ENCODE data around the gene TIMD4.
A peak's percentile ranks its signal among the peaks of the same experiment; 100 is the strongest.
"Not testable (repeated sequence)": the region's sequence is repeated elsewhere in the genome, so short reads cannot be mapped to it uniquely, and the experiment has no call there.

Gene TIMD4

DNA sequence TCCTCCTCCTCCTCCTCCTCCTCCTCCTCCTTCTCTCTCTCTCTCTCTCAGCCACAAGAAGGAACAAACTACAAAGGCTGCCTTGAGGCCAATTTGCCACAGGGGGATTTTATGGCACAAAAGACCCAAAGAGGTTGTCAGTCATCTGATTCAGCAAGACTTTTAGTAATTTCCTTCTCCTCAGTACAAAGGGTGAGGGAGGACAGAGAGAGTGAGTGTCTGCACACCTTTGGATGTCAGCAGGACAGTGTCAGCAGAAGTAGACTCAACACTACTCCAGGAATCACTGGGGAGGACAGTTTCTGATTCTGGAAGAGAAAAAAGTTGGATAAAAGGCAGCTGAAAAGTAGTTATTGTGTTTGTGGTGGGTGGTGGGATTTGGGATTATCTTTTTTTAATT lies 13.6 kb downstream of the TIMD4 start:
- no peak for DNase-seq (ENCODE audit: low read depth)
- H3K4me3 ChIP-seq (ENCODE audit: control insufficient read depth, low read depth, low read length) = no peak overlapping the region
- TF ChIP-seq, protein P1, sequence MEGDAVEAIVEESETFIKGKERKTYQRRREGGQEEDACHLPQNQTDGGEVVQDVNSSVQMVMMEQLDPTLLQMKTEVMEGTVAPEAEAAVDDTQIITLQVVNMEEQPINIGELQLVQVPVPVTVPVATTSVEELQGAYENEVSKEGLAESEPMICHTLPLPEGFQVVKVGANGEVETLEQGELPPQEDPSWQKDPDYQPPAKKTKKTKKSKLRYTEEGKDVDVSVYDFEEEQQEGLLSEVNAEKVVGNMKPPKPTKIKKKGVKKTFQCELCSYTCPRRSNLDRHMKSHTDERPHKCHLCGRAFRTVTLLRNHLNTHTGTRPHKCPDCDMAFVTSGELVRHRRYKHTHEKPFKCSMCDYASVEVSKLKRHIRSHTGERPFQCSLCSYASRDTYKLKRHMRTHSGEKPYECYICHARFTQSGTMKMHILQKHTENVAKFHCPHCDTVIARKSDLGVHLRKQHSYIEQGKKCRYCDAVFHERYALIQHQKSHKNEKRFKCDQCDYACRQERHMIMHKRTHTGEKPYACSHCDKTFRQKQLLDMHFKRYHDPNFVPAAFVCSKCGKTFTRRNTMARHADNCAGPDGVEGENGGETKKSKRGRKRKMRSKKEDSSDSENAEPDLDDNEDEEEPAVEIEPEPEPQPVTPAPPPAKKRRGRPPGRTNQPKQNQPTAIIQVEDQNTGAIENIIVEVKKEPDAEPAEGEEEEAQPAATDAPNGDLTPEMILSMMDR (conservative IDR thresholded peaks at IDR 0.05; ENCODE audit: control insufficient read depth, insufficient read depth, low read depth, low read length) = no peak

DNA sequence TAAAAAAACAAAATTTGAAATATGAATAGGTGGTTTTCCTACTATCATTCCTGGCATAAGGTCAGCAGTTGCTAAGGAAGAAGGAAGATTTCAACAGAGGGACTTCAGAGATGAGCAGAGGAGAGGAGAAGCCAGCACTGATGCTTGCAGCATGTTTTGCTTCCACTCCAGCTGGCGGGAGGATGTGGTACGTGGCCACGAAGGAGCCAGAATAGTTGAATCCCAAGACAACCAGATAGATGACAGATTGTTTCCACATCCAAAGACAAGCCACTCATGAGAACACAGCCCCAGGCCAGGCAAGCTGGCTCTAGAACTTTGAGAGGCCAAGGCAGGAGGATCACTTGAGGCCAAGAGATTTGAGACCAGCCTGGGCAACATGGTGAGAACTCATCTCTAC lies 15.1 kb downstream of the TIMD4 start:
- H3K4me3 ChIP-seq (ENCODE audit: control insufficient read depth, low read depth, low read length) = no peak overlapping the region
- no peak for DNase-seq (ENCODE audit: low read depth)
- TF ChIP-seq, protein P1 (conservative IDR thresholded peaks at IDR 0.05; ENCODE audit: control insufficient read depth, insufficient read depth, low read depth, low read length) = no peak

DNA sequence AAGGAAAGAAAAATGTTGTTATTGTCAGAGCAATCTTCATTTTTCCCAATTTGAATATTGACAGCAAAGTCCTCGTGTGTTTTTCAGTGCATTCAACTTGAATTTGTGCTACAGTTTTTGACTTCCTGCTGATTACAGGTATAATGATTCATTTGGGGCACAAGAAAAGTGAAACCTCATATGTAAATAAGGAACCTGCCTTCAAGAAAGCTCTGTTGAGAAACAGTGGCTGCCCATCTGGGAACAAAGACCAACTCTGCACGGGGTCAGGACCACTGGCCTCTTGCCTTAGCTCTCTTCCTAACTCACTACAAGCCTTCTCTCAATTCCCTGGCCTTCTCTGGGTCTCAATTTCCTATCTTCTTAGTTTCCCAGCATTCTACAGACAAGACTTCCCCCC lies 21.0 kb downstream of the TIMD4 start:
- H3K4me3 ChIP-seq (ENCODE audit: control insufficient read depth, low read depth, low read length) = no peak overlapping the region
- no peak for DNase-seq (ENCODE audit: low read depth)

DNA sequence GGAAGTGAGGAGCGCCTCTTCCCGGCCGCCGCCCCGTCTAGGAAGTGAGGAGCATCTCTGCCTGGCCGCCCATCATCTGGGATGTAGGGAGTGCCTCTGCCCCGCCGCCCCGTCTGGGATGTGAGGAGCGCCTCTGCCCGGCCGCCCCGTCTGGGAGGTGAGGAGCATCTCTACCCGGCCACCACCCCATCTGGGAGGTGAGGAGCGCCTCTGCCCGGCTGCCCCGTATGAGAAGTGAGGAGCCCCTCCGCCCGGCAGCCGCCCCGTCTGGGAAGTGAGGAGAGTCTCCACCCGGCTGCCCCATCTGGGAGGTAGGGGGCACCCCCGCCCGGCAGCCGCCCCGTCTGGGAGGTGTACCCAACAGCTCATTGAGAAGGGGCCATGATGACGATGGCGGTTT lies 22.6 kb downstream of the TIMD4 start:
- not testable (repeated sequence) for DNase-seq (ENCODE audit: low read depth); H3K4me3 ChIP-seq (ENCODE audit: control insufficient read depth, low read depth, low read length)

More for the DNA sequence above, 21.0 kb downstream of the TIMD4 start:
- TF ChIP-seq, protein P1 (conservative IDR thresholded peaks at IDR 0.05; ENCODE audit: control insufficient read depth, insufficient read depth, low read depth, low read length) = no peak

DNA sequence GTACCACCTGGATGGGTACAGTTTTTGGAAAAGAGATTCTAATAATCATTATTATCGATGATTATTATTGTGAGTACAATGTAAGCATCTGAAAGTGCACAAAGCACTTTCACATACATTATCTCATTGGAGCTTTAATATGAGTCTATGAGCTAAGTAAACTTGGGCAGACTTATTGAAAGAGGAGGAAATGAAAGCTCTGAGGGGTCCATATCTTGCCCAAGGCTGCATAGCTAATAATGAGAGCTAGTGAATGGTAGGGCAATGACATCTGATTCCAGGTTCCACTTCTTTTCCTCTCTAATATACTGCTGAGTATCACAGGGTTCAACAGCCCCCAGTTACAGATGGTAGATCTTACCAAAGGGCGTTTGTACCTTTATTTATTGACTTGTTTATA lies 26.1 kb downstream of the TIMD4 start:
- TF ChIP-seq, protein P1 (conservative IDR thresholded peaks at IDR 0.05; ENCODE audit: control insufficient read depth, insufficient read depth, low read depth, low read length) = no peak
- no peak for DNase-seq (ENCODE audit: low read depth)
- H3K4me3 ChIP-seq (ENCODE audit: control insufficient read depth, low read depth, low read length) = no peak overlapping the region

DNA sequence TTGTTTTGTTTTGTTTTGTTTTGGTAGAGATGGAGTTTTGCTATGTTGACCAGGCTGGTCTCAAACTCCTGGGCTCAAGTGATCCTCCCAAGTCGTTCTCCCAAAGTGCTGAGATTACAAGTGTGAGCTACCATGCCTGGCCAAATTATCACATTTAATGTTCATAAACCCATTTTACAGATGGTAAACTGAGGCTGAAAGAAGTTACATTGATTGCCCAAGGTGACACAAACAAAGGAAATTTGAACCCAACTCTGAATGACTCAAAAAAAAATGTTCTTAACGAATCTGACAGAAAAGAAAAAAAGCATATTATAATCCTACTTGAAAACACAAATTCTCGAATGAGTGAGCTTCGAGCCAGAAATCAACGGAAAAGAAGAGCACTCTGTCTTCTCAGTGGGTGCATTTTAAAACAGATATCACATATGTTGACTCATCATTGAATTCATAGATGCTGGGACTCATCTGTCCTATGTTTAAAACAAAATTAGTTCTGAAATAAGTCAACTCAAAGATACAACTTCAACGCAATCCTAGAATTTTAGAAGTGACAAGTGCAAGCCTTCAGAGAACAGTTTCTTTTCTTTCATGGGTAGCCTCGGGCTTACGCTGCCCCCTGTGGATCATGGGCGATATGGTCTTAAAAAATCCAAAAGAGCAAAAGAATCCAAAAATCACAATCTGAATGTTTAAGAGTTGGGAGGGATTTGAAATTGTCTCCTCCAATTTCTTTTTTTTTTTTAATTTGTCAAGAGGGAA lies 28.4 kb downstream of the TIMD4 start:
- no peak overlapping the region for H3K4me3 ChIP-seq (ENCODE audit: control insufficient read depth, low read depth, low read length)
- DNase-seq (ENCODE audit: low read depth) = peak; percentile 2
- TF ChIP-seq, protein P1 (conservative IDR thresholded peaks at IDR 0.05; ENCODE audit: control insufficient read depth, insufficient read depth, low read depth, low read length) = peak; percentile 34

DNA sequence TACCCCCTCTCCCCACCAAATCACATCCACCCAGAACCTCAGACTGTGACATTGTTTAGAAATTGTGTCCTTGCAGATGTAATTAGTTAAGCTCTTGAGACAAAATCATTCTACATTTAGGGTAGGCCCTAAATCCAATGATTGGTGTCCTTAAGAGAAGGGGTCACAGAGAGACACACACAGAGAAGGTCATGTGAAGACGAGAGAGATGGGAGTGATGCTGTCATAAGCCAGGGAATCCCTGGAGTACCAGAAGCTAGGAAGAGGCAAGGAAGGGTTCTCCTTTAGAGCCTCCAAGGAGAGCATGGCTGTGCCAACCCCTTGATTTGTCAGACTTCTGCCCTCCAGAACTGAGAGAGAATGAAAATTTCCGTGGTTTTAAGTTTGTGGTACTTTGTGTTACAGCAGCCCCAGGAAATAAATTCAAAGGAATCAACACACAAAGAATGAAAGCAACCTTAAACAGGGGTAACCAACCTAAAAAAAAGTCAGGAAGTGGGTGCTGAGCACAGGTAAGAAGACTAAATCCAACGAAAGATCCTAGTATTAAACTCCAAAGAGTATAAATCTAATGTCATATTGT lies 33.6 kb downstream of the TIMD4 start:
- no peak overlapping the region for H3K4me3 ChIP-seq (ENCODE audit: control insufficient read depth, low read depth, low read length)
- DNase-seq (ENCODE audit: low read depth) = no peak
- TF ChIP-seq, protein P1 (conservative IDR thresholded peaks at IDR 0.05; ENCODE audit: control insufficient read depth, insufficient read depth, low read depth, low read length) = no peak
